Mammary epithelial cell (primary cell): ENCODE measurements around the gene ZNF384.

ENCODE experiments used
- CTCF ChIP-seq, 2 donors: IDR thresholded peaks in 1 of 2; conservative IDR thresholded peaks in 1 of 2; 2 replicates each; pipeline ENCODE4 v1.5.1; 2011 to 2012; ENCODE audit warnings: inconsistent platforms in 2 of 2, low read length in 2 of 2, mild to moderate bottlenecking in 2 of 2, control low read depth in 1 of 2, low read depth in 1 of 2; ENCODE audit not compliant: insufficient read depth in 1 of 2; ENCODE audit errors: extremely low read depth in 1 of 2
- EZH2 ChIP-seq: IDR thresholded peaks from 2 replicates; pipeline ENCODE4 v1.6.1; 2012; ENCODE audit warnings: low read length, inconsistent platforms, borderline replicate concordance

GRCh38 chr12:6618483-6619225 is 70.5 kb downstream of the ZNF384 start:
- TF ChIP-seq CTCF (conservative IDR thresholded peaks at IDR 0.05 in 1 of 2, IDR thresholded peaks at IDR 0.05 in 1 of 2; ENCODE audit: extremely low read depth in 1 of 2, insufficient read depth in 1 of 2, low read depth in 1 of 2, low read length in 2 of 2) (no peak), EZH2 (no peak)
